ENCODE data around the gene MAGI2. TPM values are rescaled to one million over a fixed set of nuclear protein-coding genes. Genes with fewer than 3 reads are reported as not detected.

Gene MAGI2
- total and polyA plus RNA-seq, 2 donors (not counting 3 experiments of a cell fraction or from before 2014, with no cell fraction given), result 0.28 to 6.0 TPM

- FAIRE-seq (no peak), DNase-seq (ENCODE audit: low read depth, low spot score) (no peak)
- Histone ChIP-seq H3K4me1 (ENCODE audit: control insufficient read depth, extremely low read depth, insufficient read depth, low read length) (no peaks in the 10 kb centered on the region), H2AFZ (ENCODE audit: low read depth, low read length) (no peak overlapping the region), H3K9ac (replicated peaks; ENCODE audit: extremely low read depth, insufficient read depth, low read length) (no peak overlapping the region), H3K4me2 (ENCODE audit: insufficient read depth, low read length) (no peak overlapping the region), H3K4me3 (replicated peaks in 1 of 3; ENCODE audit: insufficient read depth in 1 of 3, low read depth in 1 of 3, low read length in 3 of 3) (no peak overlapping the region), H3K9me3 (replicated peaks; ENCODE audit: control insufficient read depth, insufficient read depth, low read length) (no peaks in the 10 kb centered on the region), H4K20me1 (replicated peaks; ENCODE audit: control insufficient read depth, extremely low read depth, insufficient read depth, low read length) (no peaks in the 10 kb centered on the region), H3K9me1 (replicated peaks; ENCODE audit: control insufficient read depth, extremely low read depth, insufficient read depth, low read length) (no peaks in the 10 kb centered on the region), H3K27ac (ENCODE audit: insufficient read depth, low read depth, low read length) (no peak overlapping the region), H3K79me2 (ENCODE audit: control insufficient read depth, insufficient read depth, low read length) (no peaks in the 10 kb centered on the region), H3K36me3 (ENCODE audit: control insufficient read depth in 2 of 2, extremely low read depth in 1 of 2, insufficient read depth in 2 of 2, low read length in 2 of 2) (no peaks in the 10 kb centered on the region), H3K27me3 (ENCODE audit: control insufficient read depth in 2 of 2, insufficient read depth in 2 of 2, low read length in 2 of 2) (no peaks in the 10 kb centered on the region)
- BruUV-seq (replicated peaks), result no TSS peak
- CTCF ChIA-PET, result interaction anchor here (1.2 kb wide), 1 partner anchor 919 kb away, joined by 3 read pairs; no protein-coding TSS in a partner anchor
- dilution Hi-C loops (cut with MboI; ENCODE audit: extremely low pct_ligation_motif_present, low sequenced_read_pairs) (no loop called here), intact Hi-C loops (cut with micrococcal nuclease) (no loop called here)
- TF ChIP-seq FOS (IDR thresholded peaks at IDR 0.05; ENCODE audit: borderline replicate concordance, insufficient read depth, low read length) (no peak), GATA2 (IDR thresholded peaks at IDR 0.05; ENCODE audit: insufficient read depth, insufficient read length, low read depth, low read length) (no peak)
- POLR2A ChIA-PET, result no interaction called here
These were observed 513.8 kb downstream of the MAGI2 start for GRCh38 chr7:78939669-78940068.

DNA sequence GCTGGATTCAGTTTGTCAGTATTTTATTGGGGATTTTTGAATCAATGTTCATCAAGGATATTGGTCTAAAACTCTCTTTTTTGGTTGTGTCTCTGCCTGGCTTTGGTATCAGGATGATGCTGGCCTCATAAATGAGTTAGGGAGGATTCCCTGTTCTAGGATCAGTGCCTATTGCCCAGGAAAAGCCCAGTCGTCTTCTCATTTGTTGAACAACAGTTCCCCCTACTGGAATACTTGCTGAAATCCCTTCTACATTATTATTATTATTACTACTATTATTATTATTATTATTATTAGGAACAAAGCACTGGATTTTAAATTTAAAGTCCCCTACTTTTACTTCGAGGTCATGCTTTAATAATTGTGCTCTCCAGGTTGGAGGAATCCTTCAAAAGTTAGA, 528.9 kb downstream of the MAGI2 start:
- no peaks in the 10 kb centered on the region for H3K9me3 ChIP-seq (replicated peaks; ENCODE audit: control insufficient read depth, insufficient read depth, low read length)
- H3K9me1 ChIP-seq (replicated peaks; ENCODE audit: control insufficient read depth, extremely low read depth, insufficient read depth, low read length), result no peaks in the 10 kb centered on the region
- ChIA-PET POLR2A (no interaction called here), CTCF (interaction anchor here (0.7 to 1.2 kb wide), 2 partner anchors 790 to 904 kb away, joined by 5 to 6 read pairs; no protein-coding TSS in a partner anchor)
- H3K79me2 ChIP-seq (ENCODE audit: control insufficient read depth, insufficient read depth, low read length), result no peaks in the 10 kb centered on the region
- DNase-seq (ENCODE audit: low read depth, low spot score), result no peak
- H4K20me1 ChIP-seq (replicated peaks; ENCODE audit: control insufficient read depth, extremely low read depth, insufficient read depth, low read length), result no peaks in the 10 kb centered on the region
- no peaks in the 10 kb centered on the region for H3K36me3 ChIP-seq (ENCODE audit: control insufficient read depth in 2 of 2, extremely low read depth in 1 of 2, insufficient read depth in 2 of 2, low read length in 2 of 2)
- H3K27me3 ChIP-seq (ENCODE audit: control insufficient read depth in 2 of 2, insufficient read depth in 2 of 2, low read length in 2 of 2), result no peaks in the 10 kb centered on the region
- H3K4me1 ChIP-seq (ENCODE audit: control insufficient read depth, extremely low read depth, insufficient read depth, low read length), result no peaks in the 10 kb centered on the region
- BruUV-seq (replicated peaks), result no TSS peak
- intact Hi-C loops (cut with micrococcal nuclease) (loop anchor here (2.0 to 10.0 kb wide), 3 partner anchors 790 to 984 kb away; no protein-coding TSS in a partner anchor), dilution Hi-C loops (cut with MboI; ENCODE audit: extremely low pct_ligation_motif_present, low sequenced_read_pairs) (no loop called here)
- no peak overlapping the region for H3K27ac ChIP-seq (ENCODE audit: insufficient read depth, low read depth, low read length)
- H2AFZ ChIP-seq (ENCODE audit: low read depth, low read length), result no peak overlapping the region
- no peak overlapping the region for H3K4me3 ChIP-seq (replicated peaks in 1 of 3; ENCODE audit: insufficient read depth in 1 of 3, low read depth in 1 of 3, low read length in 3 of 3)
- H3K4me2 ChIP-seq (ENCODE audit: insufficient read depth, low read length), result no peak overlapping the region
- no peak overlapping the region for H3K9ac ChIP-seq (replicated peaks; ENCODE audit: extremely low read depth, insufficient read depth, low read length)
- TF ChIP-seq MAX (IDR thresholded peaks at IDR 0.05; ENCODE audit: insufficient read depth, insufficient read length) (no peak), CTCF (IDR thresholded peaks at IDR 0.05; ENCODE audit: extremely low read depth in 1 of 2, insufficient read depth in 1 of 2, low read depth in 1 of 2, low read length in 2 of 2) (no peak), MYC (IDR thresholded peaks at IDR 0.05; ENCODE audit: low read depth, low read length) (no peak), JUN (IDR thresholded peaks at IDR 0.05; ENCODE audit: borderline replicate concordance, insufficient read depth, insufficient read length, low read depth) (no peak), EZH2 (IDR thresholded peaks at IDR 0.05; ENCODE audit: borderline replicate concordance, low read depth, low read length, severe bottlenecking) (no peak), FOS (IDR thresholded peaks at IDR 0.05; ENCODE audit: borderline replicate concordance, insufficient read depth, low read length) (no peak), GATA2 (IDR thresholded peaks at IDR 0.05; ENCODE audit: insufficient read depth, insufficient read length, low read depth, low read length) (no peak), POLR2A (IDR thresholded peaks at IDR 0.05; ENCODE audit: low read depth, low read length) (no peak)
- no peak for FAIRE-seq
